Measurements from ENCODE around the gene WWC2.
"Not testable (repeated sequence)": the region's sequence is repeated elsewhere in the genome, so short reads cannot be mapped to it uniquely, and the experiment has no call there.

Gene WWC2

GRCh38 chr4:183100827-183101226, 1.8 kb downstream of the WWC2 start:
- DNase-seq: no peak

DNA sequence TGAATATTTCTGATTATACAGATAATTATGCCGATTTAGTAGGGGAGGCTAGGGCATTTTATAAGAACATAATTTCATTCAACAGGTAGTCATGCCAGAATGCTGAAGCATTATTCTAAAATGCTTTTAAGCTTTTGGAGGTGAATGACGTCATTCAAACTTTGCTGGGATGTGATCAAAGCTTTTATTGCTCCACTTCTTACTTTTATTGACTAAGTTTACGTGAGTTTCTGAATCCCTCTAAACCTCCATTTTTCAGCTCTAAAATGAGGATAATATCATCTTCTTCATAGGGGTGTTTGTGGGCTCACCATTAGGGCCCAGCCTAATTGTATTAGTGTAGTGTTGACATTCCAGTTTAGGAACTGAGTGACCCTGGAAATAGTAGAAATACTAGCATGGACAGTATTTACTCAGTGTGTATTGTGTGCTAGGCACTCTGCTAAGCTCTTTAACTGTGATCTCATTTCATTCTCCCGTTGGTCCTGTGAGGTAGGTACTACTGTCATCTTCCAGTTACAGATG, 3.0 kb downstream of the WWC2 start:
- no peak for DNase-seq

DNA sequence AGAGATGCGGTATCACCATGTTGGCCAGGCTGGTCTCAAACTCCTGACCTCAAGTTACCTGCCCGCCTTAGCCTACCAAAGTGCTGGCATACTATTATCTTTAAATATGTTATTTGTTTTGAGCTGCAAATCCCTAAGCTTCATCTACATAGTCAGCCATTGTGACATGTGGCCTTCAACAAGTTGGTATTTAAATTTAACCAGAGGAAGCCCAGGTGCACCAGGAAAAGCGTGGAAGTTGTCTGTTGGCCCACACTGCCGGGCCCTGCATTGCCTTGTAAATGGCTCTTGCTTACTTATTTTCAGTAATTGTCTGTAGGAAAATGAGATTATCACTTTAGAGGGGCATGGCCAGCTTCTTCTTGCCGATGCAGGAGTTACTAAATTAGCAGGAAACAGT, 6.0 kb downstream of the WWC2 start:
- DNase-seq: no peak

GRCh38 chr4:183106839-183107238, 7.8 kb downstream of the WWC2 start:
- DNase-seq: no peak

GRCh38 chr4:183107891-183108459, 8.9 kb downstream of the WWC2 start:
- no peak for DNase-seq

- DNase-seq: no peak
Measured at GRCh38 chr4:183110244-183110643, 11.2 kb downstream of the WWC2 start.

GRCh38 chr4:183111452-183111885, 12.4 kb downstream of the WWC2 start:
- no peak for DNase-seq

DNA sequence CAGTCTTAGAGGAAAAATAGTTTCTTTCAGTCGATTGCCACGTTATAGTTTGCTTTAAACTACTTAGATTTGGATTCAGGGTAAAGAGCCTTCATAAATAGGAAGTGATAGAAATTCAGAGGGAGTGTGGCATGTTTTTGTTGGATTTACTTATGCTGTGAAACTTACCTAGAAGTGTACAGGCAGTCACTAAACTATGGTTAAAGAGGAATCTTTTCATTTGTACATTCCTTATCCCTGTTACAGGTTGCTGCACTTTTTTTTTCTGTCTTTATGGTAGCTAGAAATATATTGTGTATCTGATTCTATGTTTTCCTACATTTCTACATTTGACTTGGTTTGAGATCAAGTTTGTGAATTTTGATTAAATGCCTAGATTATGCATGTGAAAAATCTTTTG, 19.1 kb downstream of the WWC2 start:
- no peak for DNase-seq

GRCh38 chr4:183118585-183118984, 19.5 kb downstream of the WWC2 start:
- no peak for DNase-seq

GRCh38 chr4:183121660-183122059, 22.6 kb downstream of the WWC2 start:
- DNase-seq: not testable (repeated sequence)

DNA sequence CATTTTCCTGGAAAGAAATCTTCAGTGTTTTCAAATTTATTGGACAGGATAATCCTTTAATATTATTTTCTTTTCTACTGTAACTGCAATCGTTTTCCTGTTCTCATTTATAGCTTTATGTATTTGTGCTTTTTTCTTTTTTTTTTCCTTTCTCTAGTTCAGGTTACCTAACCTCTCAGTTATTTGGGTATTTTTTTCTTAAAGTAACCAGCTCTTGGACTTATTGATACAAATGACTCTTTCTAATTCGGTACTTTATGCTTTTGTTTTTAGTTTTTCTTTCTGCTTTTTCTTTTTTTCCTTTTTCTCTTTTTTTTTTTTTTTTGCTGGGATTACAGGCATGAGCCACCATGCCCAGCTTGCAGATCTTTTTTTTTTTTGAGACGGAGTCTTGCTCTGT, 25.2 kb downstream of the WWC2 start:
- DNase-seq: no peak

DNA sequence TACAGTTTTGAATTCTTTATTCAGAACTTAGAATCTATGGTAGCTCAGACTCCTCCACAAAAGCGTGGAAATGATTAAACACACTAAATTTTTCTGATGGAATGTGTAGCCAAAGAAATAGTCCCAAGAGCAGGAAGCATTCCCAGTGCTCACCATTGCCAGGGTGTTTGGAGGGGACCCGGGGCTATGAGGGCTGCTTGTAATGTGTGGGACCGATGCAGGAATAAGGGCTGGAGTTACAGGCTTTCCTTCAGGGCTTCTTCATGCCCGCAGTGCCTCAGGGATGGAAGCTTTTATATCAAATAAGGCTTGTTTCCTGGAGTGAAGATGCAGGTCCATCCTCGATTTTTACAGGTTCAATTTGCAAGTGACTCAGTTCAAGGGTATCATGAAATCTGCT, 25.8 kb downstream of the WWC2 start:
- no peak for DNase-seq

GRCh38 chr4:183129125-183129524, 30.1 kb downstream of the WWC2 start:
- no peak for DNase-seq

- DNase-seq: no peak
Measured at GRCh38 chr4:183129675-183130074, 30.6 kb downstream of the WWC2 start.

GRCh38 chr4:183130328-183131155, 31.5 kb downstream of the WWC2 start:
- DNase-seq: no peak

DNA sequence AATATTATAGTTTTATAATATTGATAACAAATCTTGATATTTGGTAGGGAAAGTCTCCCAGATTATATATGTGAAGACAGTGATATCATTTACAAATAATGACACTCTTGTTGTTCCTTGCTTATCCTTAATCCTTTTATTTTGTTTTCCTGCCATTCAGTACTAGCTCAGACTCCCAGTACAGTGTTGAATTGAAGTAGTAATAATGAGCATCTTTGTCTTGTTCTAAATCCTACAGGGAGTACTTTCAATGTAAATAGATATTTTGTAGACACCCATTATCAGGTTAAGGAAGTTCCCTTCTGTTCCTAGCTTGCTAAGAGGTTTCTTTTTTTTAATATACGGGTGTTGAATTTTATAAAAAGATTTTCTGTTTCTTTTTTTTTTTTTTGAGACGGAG, 33.0 kb downstream of the WWC2 start:
- no peak for DNase-seq

DNA sequence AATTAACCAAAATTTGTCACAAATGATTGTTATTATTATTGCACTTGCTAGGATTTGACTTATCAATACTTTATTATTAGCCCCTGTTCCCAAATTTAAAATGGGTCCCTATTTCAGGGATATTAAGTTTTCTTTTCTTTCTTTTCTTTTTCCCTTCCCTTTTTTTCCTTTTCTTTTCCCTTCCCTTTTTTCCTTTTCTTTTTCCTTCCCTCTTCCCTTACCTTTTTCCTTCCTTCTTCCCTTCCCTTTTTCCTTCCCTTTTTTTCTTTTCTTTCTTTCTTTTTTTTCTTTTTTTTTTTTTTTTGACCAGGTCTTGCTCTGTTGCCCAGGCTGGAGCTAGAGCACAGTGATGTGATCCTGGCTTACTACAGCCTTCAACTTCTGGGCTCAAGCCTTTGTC, 33.8 kb downstream of the WWC2 start:
- no peak for DNase-seq

DNA sequence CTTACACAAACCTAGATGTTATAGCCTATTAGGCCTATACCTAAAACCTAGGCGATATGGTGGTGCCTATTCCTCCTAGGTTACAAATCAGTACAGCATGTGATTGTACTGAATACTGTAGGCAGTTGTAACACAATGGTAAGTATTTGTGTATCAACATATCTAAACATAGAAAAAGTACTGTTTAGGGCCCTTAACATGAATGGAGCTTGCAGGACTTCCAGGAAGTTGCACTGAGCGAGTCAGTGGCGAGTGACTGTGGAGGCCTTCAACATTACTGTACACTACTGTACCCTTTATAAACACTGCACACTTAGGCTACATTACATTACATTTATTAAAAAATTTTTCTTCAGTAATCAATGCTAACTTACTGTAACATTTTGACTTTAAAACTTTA, 37.8 kb downstream of the WWC2 start:
- DNase-seq: no peak

DNA sequence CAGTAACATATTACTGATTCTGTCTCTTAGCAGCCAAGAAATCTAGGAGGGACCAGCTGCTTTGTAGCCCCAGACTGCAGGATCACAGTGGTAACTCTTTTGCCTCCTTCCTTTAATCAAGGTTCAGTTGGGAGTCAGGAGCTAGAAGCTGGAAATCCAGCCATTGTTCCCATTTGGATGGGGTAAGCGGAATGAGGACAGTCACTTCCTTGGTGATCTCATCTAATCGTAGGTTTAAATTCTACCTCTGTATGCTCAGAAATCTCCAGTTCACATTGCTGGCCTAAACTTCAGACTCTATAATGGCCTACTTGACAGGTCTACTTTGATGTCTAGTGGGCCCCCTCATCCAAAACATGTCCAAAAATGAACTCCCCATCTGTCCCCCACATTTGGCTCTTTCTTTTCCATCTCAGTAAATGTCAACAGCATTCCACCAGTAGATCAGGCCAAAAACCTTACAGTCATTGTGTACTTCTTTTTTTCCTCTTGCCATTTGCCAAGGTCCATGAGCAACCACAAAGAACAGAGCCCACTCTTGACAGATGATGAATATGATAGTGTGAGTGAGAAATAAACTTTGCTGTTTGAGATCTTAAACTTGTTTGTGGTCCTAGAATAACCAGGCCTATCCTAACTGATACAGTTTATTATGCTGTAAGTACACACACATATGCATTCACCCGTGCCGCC, 40.1 kb downstream of the WWC2 start:
- DNase-seq: no peak

GRCh38 chr4:183139972-183140570, 41.0 kb downstream of the WWC2 start:
- no peak for DNase-seq

GRCh38 chr4:183140911-183141320, 41.9 kb downstream of the WWC2 start:
- no peak for DNase-seq

DNA sequence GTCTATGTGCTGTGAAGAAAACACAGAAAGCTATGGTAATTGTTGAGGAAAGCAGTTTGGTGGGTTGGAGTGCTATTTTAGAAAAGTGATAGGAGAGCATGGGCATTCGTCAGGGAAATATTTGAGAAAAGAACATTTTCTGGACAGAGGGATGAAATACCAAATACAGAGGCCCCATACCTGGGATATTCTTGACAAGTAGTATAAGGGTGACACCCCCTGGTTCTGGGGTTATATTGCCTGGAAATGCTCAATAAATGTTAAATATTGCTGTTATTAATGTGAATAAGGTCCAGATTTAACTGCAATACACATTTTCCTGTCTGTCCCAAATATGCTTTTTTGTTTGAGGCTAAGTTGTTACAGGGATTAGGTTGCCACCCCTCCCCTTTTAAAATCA, 42.9 kb downstream of the WWC2 start:
- no peak for DNase-seq

All from left hindlimb (tissue), 1 donor.